ENCODE measurements around the gene POM121C. TPM values are rescaled to one million over a fixed set of nuclear protein-coding genes. Genes with fewer than 3 reads are reported as not detected.
"Not testable (repeated sequence)": the region's sequence is repeated elsewhere in the genome, so short reads cannot be mapped to it uniquely, and the experiment has no call there.

The POM121C gene
- total RNA-seq, 1 donor from 2014 or later = 48.5 TPM

- not testable (repeated sequence) for H4K20me1 ChIP-seq (ENCODE audit: insufficient read depth, low read length); H3K4me2 ChIP-seq (ENCODE audit: low read length); H3K9ac ChIP-seq (ENCODE audit: low read length); H3K4me1 Mint-ChIP-seq (ENCODE audit: low read depth, unreplicated experiment); H3K4me3 ChIP-seq (ENCODE audit: insufficient read depth, low read depth, low read length); H3K27me3 Mint-ChIP-seq (ENCODE audit: low read depth, unreplicated experiment); H3K27me3 ChIP-seq (ENCODE audit: insufficient read depth, low read length); H3K4me1 ChIP-seq (ENCODE audit: insufficient read depth, low read length); H3K36me3 ChIP-seq (ENCODE audit: insufficient read depth, low read length); H3K4me3 Mint-ChIP-seq (ENCODE audit: unreplicated experiment); H3K27ac ChIP-seq (ENCODE audit: low read depth, low read length); H3K9me3 Mint-ChIP-seq (ENCODE audit: unreplicated experiment); H3K79me2 ChIP-seq (ENCODE audit: insufficient read depth, low read length); DNase-seq (ENCODE audit: low read depth); H2AFZ ChIP-seq (ENCODE audit: low read depth, low read length); FAIRE-seq; H3K27ac Mint-ChIP-seq (ENCODE audit: unreplicated experiment); H3K36me3 Mint-ChIP-seq (ENCODE audit: low read depth, unreplicated experiment); H3K9me3 ChIP-seq (ENCODE audit: insufficient read depth, low read depth, low read length)
Observed at GRCh38 chr7:75509033-75509432, 22.9 kb upstream of the POM121C start.

- not testable (repeated sequence) for H2AFZ ChIP-seq (ENCODE audit: low read depth, low read length); H3K27me3 ChIP-seq (ENCODE audit: insufficient read depth, low read length); H3K27ac ChIP-seq (ENCODE audit: low read depth, low read length); H3K4me3 Mint-ChIP-seq (ENCODE audit: unreplicated experiment); H3K4me1 ChIP-seq (ENCODE audit: insufficient read depth, low read length); H4K20me1 ChIP-seq (ENCODE audit: insufficient read depth, low read length); DNase-seq (ENCODE audit: low read depth); H3K9me3 ChIP-seq (ENCODE audit: insufficient read depth, low read depth, low read length); H3K4me3 ChIP-seq (ENCODE audit: insufficient read depth, low read depth, low read length); H3K4me2 ChIP-seq (ENCODE audit: low read length); H3K9ac ChIP-seq (ENCODE audit: low read length); H3K79me2 ChIP-seq (ENCODE audit: insufficient read depth, low read length); H3K36me3 ChIP-seq (ENCODE audit: insufficient read depth, low read length); H3K4me1 Mint-ChIP-seq (ENCODE audit: low read depth, unreplicated experiment); FAIRE-seq; H3K27me3 Mint-ChIP-seq (ENCODE audit: low read depth, unreplicated experiment); H3K27ac Mint-ChIP-seq (ENCODE audit: unreplicated experiment); H3K9me3 Mint-ChIP-seq (ENCODE audit: unreplicated experiment); H3K36me3 Mint-ChIP-seq (ENCODE audit: low read depth, unreplicated experiment)
Observed at GRCh38 chr7:75492020-75492419, 5.9 kb upstream of the POM121C start, which contains the start of gene SPDYE5. SPDYE5 (plus strand) TSS chr7:75492320; CDS start chr7:75494048, 1,728 bp downstream.

- H3K27me3 ChIP-seq (ENCODE audit: insufficient read depth, low read length); H4K20me1 ChIP-seq (ENCODE audit: insufficient read depth, low read length); H3K4me1 ChIP-seq (ENCODE audit: insufficient read depth, low read length); DNase-seq (ENCODE audit: low read depth); H3K9me3 ChIP-seq (ENCODE audit: insufficient read depth, low read depth, low read length); H3K36me3 ChIP-seq (ENCODE audit: insufficient read depth, low read length); H3K27me3 Mint-ChIP-seq (ENCODE audit: low read depth, unreplicated experiment); H3K4me1 Mint-ChIP-seq (ENCODE audit: low read depth, unreplicated experiment); FAIRE-seq; H3K9me3 Mint-ChIP-seq (ENCODE audit: unreplicated experiment); H2AFZ ChIP-seq (ENCODE audit: low read depth, low read length); H3K36me3 Mint-ChIP-seq (ENCODE audit: low read depth, unreplicated experiment); H3K79me2 ChIP-seq (ENCODE audit: insufficient read depth, low read length): not testable (repeated sequence)
- H3K4me3 Mint-ChIP-seq (ENCODE audit: unreplicated experiment) = peak overlapping the region; percentile 93
- peak overlapping the region; percentile 72 for H3K4me3 ChIP-seq (ENCODE audit: insufficient read depth, low read depth, low read length)
- peak overlapping the region; percentile 89 for H3K9ac ChIP-seq (ENCODE audit: low read length)
- peak overlapping the region; percentile 89 for H3K27ac Mint-ChIP-seq (ENCODE audit: unreplicated experiment)
- H3K27ac ChIP-seq (ENCODE audit: low read depth, low read length) = peak overlapping the region; percentile 12
- peak overlapping the region; percentile 90 for H3K4me2 ChIP-seq (ENCODE audit: low read length)
Observed at GRCh38 chr7:75485355-75485978, 632 bp downstream of the POM121C start.

GRCh38 chr7:75480313-75480712, 5.8 kb downstream of the POM121C start:
- not testable (repeated sequence) for H3K79me2 ChIP-seq (ENCODE audit: insufficient read depth, low read length); H3K36me3 Mint-ChIP-seq (ENCODE audit: low read depth, unreplicated experiment); H3K4me2 ChIP-seq (ENCODE audit: low read length); H3K4me3 ChIP-seq (ENCODE audit: insufficient read depth, low read depth, low read length); H3K4me1 Mint-ChIP-seq (ENCODE audit: low read depth, unreplicated experiment); DNase-seq (ENCODE audit: low read depth); H3K36me3 ChIP-seq (ENCODE audit: insufficient read depth, low read length); H3K27ac ChIP-seq (ENCODE audit: low read depth, low read length); H3K4me3 Mint-ChIP-seq (ENCODE audit: unreplicated experiment); H3K9ac ChIP-seq (ENCODE audit: low read length); H4K20me1 ChIP-seq (ENCODE audit: insufficient read depth, low read length); H3K4me1 ChIP-seq (ENCODE audit: insufficient read depth, low read length); H3K27me3 ChIP-seq (ENCODE audit: insufficient read depth, low read length); H3K27me3 Mint-ChIP-seq (ENCODE audit: low read depth, unreplicated experiment); H3K9me3 ChIP-seq (ENCODE audit: insufficient read depth, low read depth, low read length); H3K27ac Mint-ChIP-seq (ENCODE audit: unreplicated experiment); FAIRE-seq; H2AFZ ChIP-seq (ENCODE audit: low read depth, low read length); H3K9me3 Mint-ChIP-seq (ENCODE audit: unreplicated experiment)

GRCh38 chr7:75477457-75477856, 8.6 kb downstream of the POM121C start:
- H4K20me1 ChIP-seq (ENCODE audit: insufficient read depth, low read length); H3K4me3 ChIP-seq (ENCODE audit: insufficient read depth, low read depth, low read length); H2AFZ ChIP-seq (ENCODE audit: low read depth, low read length); DNase-seq (ENCODE audit: low read depth); H3K4me1 Mint-ChIP-seq (ENCODE audit: low read depth, unreplicated experiment); H3K27ac Mint-ChIP-seq (ENCODE audit: unreplicated experiment); H3K27me3 Mint-ChIP-seq (ENCODE audit: low read depth, unreplicated experiment); H3K9me3 ChIP-seq (ENCODE audit: insufficient read depth, low read depth, low read length); H3K36me3 Mint-ChIP-seq (ENCODE audit: low read depth, unreplicated experiment); H3K4me1 ChIP-seq (ENCODE audit: insufficient read depth, low read length); FAIRE-seq; H3K4me3 Mint-ChIP-seq (ENCODE audit: unreplicated experiment); H3K9ac ChIP-seq (ENCODE audit: low read length); H3K27me3 ChIP-seq (ENCODE audit: insufficient read depth, low read length); H3K9me3 Mint-ChIP-seq (ENCODE audit: unreplicated experiment); H3K79me2 ChIP-seq (ENCODE audit: insufficient read depth, low read length); H3K4me2 ChIP-seq (ENCODE audit: low read length); H3K36me3 ChIP-seq (ENCODE audit: insufficient read depth, low read length); H3K27ac ChIP-seq (ENCODE audit: low read depth, low read length): not testable (repeated sequence)

GRCh38 chr7:75470166-75470565, 15.9 kb downstream of the POM121C start:
- H3K27ac Mint-ChIP-seq (ENCODE audit: unreplicated experiment); H3K9me3 Mint-ChIP-seq (ENCODE audit: unreplicated experiment); H3K79me2 ChIP-seq (ENCODE audit: insufficient read depth, low read length); H3K4me2 ChIP-seq (ENCODE audit: low read length); H3K4me1 ChIP-seq (ENCODE audit: insufficient read depth, low read length); H3K36me3 Mint-ChIP-seq (ENCODE audit: low read depth, unreplicated experiment); H3K9me3 ChIP-seq (ENCODE audit: insufficient read depth, low read depth, low read length); H4K20me1 ChIP-seq (ENCODE audit: insufficient read depth, low read length); H3K27ac ChIP-seq (ENCODE audit: low read depth, low read length); H3K4me1 Mint-ChIP-seq (ENCODE audit: low read depth, unreplicated experiment); DNase-seq (ENCODE audit: low read depth); H3K36me3 ChIP-seq (ENCODE audit: insufficient read depth, low read length); H3K4me3 Mint-ChIP-seq (ENCODE audit: unreplicated experiment); H3K27me3 Mint-ChIP-seq (ENCODE audit: low read depth, unreplicated experiment); FAIRE-seq; H3K4me3 ChIP-seq (ENCODE audit: insufficient read depth, low read depth, low read length); H2AFZ ChIP-seq (ENCODE audit: low read depth, low read length); H3K27me3 ChIP-seq (ENCODE audit: insufficient read depth, low read length); H3K9ac ChIP-seq (ENCODE audit: low read length): not testable (repeated sequence)
